Endodermal cell (in vitro differentiated cells): ENCODE results near the gene DIPK1B. TPM values are rescaled to one million over a fixed set of nuclear protein-coding genes. Genes with fewer than 3 reads are reported as not detected.

Source experiments
- DNase-seq: peaks from one replicate; pipeline ENCODE4 v3.0.0-alpha.2; 2017
- H3K27ac ChIP-seq: 2 replicates; pipeline ENCODE4 v1.5.1; 2013; ENCODE audit warnings: mild to moderate bottlenecking, low read depth, low read length, moderate library complexity
- H3K27me3 ChIP-seq: 2 replicates; pipeline ENCODE4 v1.6.1; 2013; ENCODE audit warnings: mild to moderate bottlenecking, low read length, moderate library complexity; ENCODE audit not compliant: insufficient read depth, control insufficient read depth, poor library complexity, severe bottlenecking
- H3K36me3 ChIP-seq: 2 replicates; pipeline ENCODE4 v1.7.0; 2013; ENCODE audit warnings: mild to moderate bottlenecking, low read length, moderate library complexity; ENCODE audit not compliant: control insufficient read depth, insufficient read depth
- H3K4me1 ChIP-seq: one replicate; pipeline ENCODE4 v1.7.0; 2013; ENCODE audit warnings: low read length; ENCODE audit not compliant: control insufficient read depth, insufficient read depth
- H3K4me3 ChIP-seq: 2 replicates; pipeline ENCODE4 v1.5.1; 2013; ENCODE audit warnings: mild to moderate bottlenecking, low read length, moderate library complexity
- H3K9ac ChIP-seq: 2 replicates; pipeline ENCODE4 v1.6.1; 2013; ENCODE audit warnings: mild to moderate bottlenecking, low read length, moderate library complexity; ENCODE audit not compliant: poor library complexity, severe bottlenecking; ENCODE audit errors: extremely low read depth
- H3K9me3 ChIP-seq: 2 replicates; pipeline ENCODE4 v1.6.1; 2013; ENCODE audit warnings: mild to moderate bottlenecking, low read length, moderate library complexity; ENCODE audit not compliant: control insufficient read depth
- H3K27ac Mint-ChIP-seq: 2 replicates; pipeline ENCODE4 v1.8.0; 2020; ENCODE audit warnings: mixed read lengths
- H3K27me3 Mint-ChIP-seq: 2 replicates; pipeline ENCODE4 v1.8.0; 2021; ENCODE audit warnings: mild to moderate bottlenecking, mixed read lengths; ENCODE audit not compliant: insufficient read depth
- H3K36me3 Mint-ChIP-seq: 2 replicates; pipeline ENCODE4 v1.8.0; 2020; ENCODE audit warnings: low read depth, mixed read lengths
- H3K4me1 Mint-ChIP-seq: 2 replicates; pipeline ENCODE4 v1.8.0; 2020; ENCODE audit warnings: mixed read lengths
- H3K4me3 Mint-ChIP-seq: 2 replicates; pipeline ENCODE4 v1.8.0; 2020; ENCODE audit warnings: mild to moderate bottlenecking, moderate library complexity, mixed read lengths
- H3K9me3 Mint-ChIP-seq: 2 replicates; pipeline ENCODE4 v1.8.0; 2020; ENCODE audit warnings: mild to moderate bottlenecking, mixed read lengths
- CTCF ChIP-seq: fragments of 200-600 bp; sonication (generic); conservative IDR thresholded peaks from 2 replicates; pipeline ENCODE4 v1.5.0; 2021; ENCODE audit warnings: antibody characterized with exemption, mild to moderate bottlenecking
- WGBS, 2 experiments: methylation state at CpG; one replicate each; pipeline versions ENCODE4 v1.1.5 to v1.1.7; 2013; ENCODE audit warnings: missing lambda C conversion rate in 2 of 2, mixed read lengths in 1 of 2; ENCODE audit not compliant: insufficient coverage in 1 of 2, insufficient read length in 1 of 2; 5-methylcytosine and 5-hydroxymethylcytosine counted together
- total RNA-seq, 2 donors: library from RNA; stranded (reverse); fragmentation: NEBNext Ultra II Directional in 1 of 2; extraction: Animal tissue kit (Norgen Biotek cat#: 25700) in 1 of 2; gene quantifications; 2 replicates in 1 of 2; 3 replicates in 1 of 2; pipeline ENCODE4 v1.2.1, GENCODE V29; 2021

Gene DIPK1B
- total RNA-seq, 2 donors from 2014 or later: 35.1 to 45.4 TPM

- peaks cover 3% of the 10 kb centered on the region for H3K4me1 ChIP-seq
- H3K27me3 ChIP-seq: peaks cover 10% of the 10 kb centered on the region
- Mint-ChIP-seq H3K27me3 (peaks cover 12% of the 10 kb centered on the region), H3K27ac (no peak overlapping the region), H3K9me3 (no peaks in the 10 kb centered on the region), H3K36me3 (no peaks in the 10 kb centered on the region), H3K4me3 (no peak overlapping the region), H3K4me1 (peaks cover 5% of the 10 kb centered on the region)
- no peak for TF ChIP-seq CTCF
- H3K36me3 ChIP-seq: no peaks in the 10 kb centered on the region
- 91 to 99% methylated on average over 10 to 15 of the region's 15 CpGs for WGBS, 2 experiments
- H3K4me3 ChIP-seq: no peak overlapping the region
- no peak overlapping the region for H3K27ac ChIP-seq
- H3K9me3 ChIP-seq: no peaks in the 10 kb centered on the region
- no peak for DNase-seq
- no peak overlapping the region for H3K9ac ChIP-seq
Observed at GRCh38 chr9:136690806-136691261, 21.5 kb upstream of the DIPK1B start.

DNA sequence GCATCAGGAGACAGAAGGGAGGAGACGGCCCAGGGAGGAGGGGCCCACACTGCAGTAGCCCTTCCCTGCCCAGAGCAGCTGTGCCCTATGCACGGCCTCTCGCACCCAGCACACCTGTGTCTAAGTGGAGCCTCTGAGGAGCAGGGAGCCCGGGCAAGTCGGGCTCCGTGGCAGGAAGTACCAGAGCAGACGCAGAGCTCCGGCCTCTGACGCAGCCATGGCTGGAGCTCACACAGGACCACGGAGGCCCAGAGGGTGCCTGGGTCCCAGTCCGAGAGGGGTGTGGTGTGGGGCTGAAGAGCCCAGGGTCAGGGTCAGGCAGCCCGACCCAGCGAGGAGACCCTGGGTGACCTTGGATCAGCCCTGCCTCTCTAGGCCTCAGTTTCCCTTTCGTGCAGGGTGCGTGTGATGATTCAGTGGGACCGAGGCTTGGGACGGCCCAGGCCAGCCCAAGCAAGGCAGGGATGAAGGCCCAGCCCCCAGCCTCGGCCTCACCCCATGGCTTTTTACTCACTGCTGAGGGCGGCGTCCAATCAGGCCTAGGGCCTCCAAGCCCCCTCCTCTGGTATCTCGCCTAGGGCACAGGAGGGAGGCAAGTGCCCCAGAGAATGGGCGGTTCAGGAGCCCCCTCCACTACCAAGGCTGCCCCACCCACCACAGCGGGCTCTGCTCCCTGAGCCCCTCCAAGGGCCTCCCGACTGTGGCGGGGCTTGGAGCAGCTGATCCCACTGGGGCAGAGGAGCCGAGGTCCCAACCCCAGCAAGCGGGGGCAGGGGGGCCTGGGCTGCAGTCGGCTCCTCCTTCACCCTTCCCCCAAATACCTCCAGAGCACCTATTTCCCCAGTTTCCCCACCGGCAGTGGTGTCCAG lies 20.8 kb upstream of the DIPK1B start:
- Mint-ChIP-seq H3K9me3 (no peaks in the 10 kb centered on the region), H3K4me3 (no peak overlapping the region), H3K36me3 (no peaks in the 10 kb centered on the region), H3K27ac (no peak overlapping the region), H3K27me3 (peaks cover 12% of the 10 kb centered on the region), H3K4me1 (no peaks in the 10 kb centered on the region)
- WGBS, 2 experiments: 75 to 86% methylated on average over 11 to 29 of the region's 29 CpGs
- Histone ChIP-seq H3K4me3 (no peak overlapping the region), H3K27ac (no peak overlapping the region), H3K27me3 (peaks cover 10% of the 10 kb centered on the region), H3K4me1 (no peaks in the 10 kb centered on the region), H3K9ac (no peak overlapping the region), H3K36me3 (no peaks in the 10 kb centered on the region), H3K9me3 (no peaks in the 10 kb centered on the region)
- no peak for DNase-seq
- TF ChIP-seq CTCF: no peak

- Mint-ChIP-seq H3K27ac (peak overlapping the region; percentile 17), H3K4me3 (no peak overlapping the region), H3K36me3 (no peaks in the 10 kb centered on the region), H3K9me3 (no peaks in the 10 kb centered on the region), H3K27me3 (peaks cover 12% of the 10 kb centered on the region), H3K4me1 (peaks cover 4% of the 10 kb centered on the region)
- Histone ChIP-seq H3K27me3 (peaks cover 10% of the 10 kb centered on the region), H3K4me3 (no peak overlapping the region), H3K36me3 (no peaks in the 10 kb centered on the region), H3K27ac (no peak overlapping the region), H3K9me3 (no peaks in the 10 kb centered on the region), H3K4me1 (no peaks in the 10 kb centered on the region), H3K9ac (no peak overlapping the region)
- DNase-seq: no peak
- TF ChIP-seq CTCF: no peak
- WGBS, 2 experiments: 91 to 96% methylated on average over 26 to 46 of the region's 46 CpGs
Observed at GRCh38 chr9:136692185-136693134, 19.9 kb upstream of the DIPK1B start.
